ENCODE data around the gene USP17L11.
"Not testable (repeated sequence)": the region's sequence is repeated elsewhere in the genome, so short reads cannot be mapped to it uniquely, and the experiment has no call there.

DNA sequence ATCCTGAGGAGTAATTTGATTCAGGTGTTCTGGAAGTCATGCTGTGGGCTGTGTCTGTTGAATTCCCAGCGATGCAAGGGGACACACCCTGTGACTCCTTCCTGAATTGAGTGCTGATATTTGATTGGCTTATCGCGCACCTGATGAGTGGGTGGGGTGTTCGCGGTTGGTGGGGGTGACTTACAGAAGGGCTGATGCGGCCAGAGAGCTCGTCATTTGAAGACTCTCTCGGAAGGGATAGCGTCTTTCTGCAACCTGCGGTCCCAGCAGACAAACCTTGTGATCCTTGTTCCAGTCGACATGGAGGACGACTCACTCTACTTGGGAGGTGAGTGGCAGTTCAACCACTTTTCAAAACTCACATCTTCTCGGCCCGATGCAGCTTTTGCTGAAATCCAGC, 28.4 kb downstream of the USP17L11 start, which contains the start of gene USP17L17:
- not testable (repeated sequence) for TF ChIP-seq POLR2A, POLR2AphosphoS5 (IDR thresholded peaks at IDR 0.05)
- TF ChIP-seq, protein P1, sequence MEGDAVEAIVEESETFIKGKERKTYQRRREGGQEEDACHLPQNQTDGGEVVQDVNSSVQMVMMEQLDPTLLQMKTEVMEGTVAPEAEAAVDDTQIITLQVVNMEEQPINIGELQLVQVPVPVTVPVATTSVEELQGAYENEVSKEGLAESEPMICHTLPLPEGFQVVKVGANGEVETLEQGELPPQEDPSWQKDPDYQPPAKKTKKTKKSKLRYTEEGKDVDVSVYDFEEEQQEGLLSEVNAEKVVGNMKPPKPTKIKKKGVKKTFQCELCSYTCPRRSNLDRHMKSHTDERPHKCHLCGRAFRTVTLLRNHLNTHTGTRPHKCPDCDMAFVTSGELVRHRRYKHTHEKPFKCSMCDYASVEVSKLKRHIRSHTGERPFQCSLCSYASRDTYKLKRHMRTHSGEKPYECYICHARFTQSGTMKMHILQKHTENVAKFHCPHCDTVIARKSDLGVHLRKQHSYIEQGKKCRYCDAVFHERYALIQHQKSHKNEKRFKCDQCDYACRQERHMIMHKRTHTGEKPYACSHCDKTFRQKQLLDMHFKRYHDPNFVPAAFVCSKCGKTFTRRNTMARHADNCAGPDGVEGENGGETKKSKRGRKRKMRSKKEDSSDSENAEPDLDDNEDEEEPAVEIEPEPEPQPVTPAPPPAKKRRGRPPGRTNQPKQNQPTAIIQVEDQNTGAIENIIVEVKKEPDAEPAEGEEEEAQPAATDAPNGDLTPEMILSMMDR (IDR thresholded peaks at IDR 0.05), result not testable (repeated sequence)

Measured in sigmoid colon (tissue), 4 donors.